ENCODE measurements around the gene IFI27. TPM values are rescaled to one million over a fixed set of nuclear protein-coding genes. Genes with fewer than 3 reads are reported as not detected.
A peak's percentile ranks its signal among the peaks of the same experiment; 100 is the strongest.

IFI27 gene
- total RNA-seq, 1 donor from 2014 or later, result 209 TPM

DNA sequence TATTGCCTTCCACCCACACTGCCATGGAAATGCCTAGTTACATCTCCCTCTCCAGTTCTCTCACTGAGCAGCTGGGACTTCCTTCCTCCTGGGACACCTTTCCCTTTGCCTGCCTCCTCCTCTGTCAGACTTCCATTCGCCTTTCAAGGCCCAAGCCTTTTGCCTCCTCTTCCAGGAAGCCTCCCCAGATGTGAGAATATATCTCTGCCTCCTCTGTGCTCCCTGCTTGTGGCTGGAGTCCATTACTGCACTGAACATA, 15.8 kb downstream of the IFI27 start:
- H3K36me3 ChIP-seq, result no peaks in the 10 kb centered on the region
- no peak overlapping the region for H3K4me3 ChIP-seq
- TF ChIP-seq, protein P1, sequence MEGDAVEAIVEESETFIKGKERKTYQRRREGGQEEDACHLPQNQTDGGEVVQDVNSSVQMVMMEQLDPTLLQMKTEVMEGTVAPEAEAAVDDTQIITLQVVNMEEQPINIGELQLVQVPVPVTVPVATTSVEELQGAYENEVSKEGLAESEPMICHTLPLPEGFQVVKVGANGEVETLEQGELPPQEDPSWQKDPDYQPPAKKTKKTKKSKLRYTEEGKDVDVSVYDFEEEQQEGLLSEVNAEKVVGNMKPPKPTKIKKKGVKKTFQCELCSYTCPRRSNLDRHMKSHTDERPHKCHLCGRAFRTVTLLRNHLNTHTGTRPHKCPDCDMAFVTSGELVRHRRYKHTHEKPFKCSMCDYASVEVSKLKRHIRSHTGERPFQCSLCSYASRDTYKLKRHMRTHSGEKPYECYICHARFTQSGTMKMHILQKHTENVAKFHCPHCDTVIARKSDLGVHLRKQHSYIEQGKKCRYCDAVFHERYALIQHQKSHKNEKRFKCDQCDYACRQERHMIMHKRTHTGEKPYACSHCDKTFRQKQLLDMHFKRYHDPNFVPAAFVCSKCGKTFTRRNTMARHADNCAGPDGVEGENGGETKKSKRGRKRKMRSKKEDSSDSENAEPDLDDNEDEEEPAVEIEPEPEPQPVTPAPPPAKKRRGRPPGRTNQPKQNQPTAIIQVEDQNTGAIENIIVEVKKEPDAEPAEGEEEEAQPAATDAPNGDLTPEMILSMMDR (IDR thresholded peaks at IDR 0.05), result no peak
- no peak overlapping the region for H3K27ac ChIP-seq
- no peaks in the 10 kb centered on the region for H3K27me3 ChIP-seq
- DNase-seq (ENCODE audit: low spot score in 2 of 2), result peak in 1 of 2 donors; percentile 5
- H3K4me1 ChIP-seq, result peaks cover 0 to 5% of the 10 kb centered on the region in 2 donors
- no peaks in the 10 kb centered on the region for H3K9me3 ChIP-seq
- intact Hi-C loops (cut with DNase I), result no loop called here

DNA sequence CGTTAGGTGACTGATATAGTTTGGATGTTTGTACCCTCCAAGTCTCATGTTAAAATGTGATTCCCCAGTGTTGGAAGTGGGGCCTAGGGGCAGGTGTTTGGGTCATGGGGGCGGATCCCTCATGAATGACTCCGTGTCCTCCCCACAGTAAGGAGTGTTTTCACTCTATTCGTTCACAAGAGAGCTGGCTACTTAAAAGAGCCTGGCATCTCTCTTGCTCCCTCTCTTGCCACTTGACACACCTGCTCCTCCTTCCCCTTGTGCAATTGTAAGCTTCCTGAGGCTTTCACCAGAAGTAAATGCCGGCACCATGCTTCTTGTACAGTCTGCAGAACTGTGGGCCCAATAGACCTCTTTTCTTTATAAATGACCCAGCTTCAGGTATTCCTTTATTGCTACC, 16.3 kb downstream of the IFI27 start:
- no peaks in the 10 kb centered on the region for H3K36me3 ChIP-seq
- no peak overlapping the region for H3K4me3 ChIP-seq
- intact Hi-C loops (cut with DNase I), result no loop called here
- no peaks in the 10 kb centered on the region for H3K27me3 ChIP-seq
- TF ChIP-seq, protein P1 (IDR thresholded peaks at IDR 0.05), result no peak
- peaks cover 0 to 5% of the 10 kb centered on the region in 2 donors for H3K4me1 ChIP-seq
- no peak overlapping the region for H3K27ac ChIP-seq
- no peak for DNase-seq (ENCODE audit: low spot score in 2 of 2)
- H3K9me3 ChIP-seq, result no peaks in the 10 kb centered on the region

DNA sequence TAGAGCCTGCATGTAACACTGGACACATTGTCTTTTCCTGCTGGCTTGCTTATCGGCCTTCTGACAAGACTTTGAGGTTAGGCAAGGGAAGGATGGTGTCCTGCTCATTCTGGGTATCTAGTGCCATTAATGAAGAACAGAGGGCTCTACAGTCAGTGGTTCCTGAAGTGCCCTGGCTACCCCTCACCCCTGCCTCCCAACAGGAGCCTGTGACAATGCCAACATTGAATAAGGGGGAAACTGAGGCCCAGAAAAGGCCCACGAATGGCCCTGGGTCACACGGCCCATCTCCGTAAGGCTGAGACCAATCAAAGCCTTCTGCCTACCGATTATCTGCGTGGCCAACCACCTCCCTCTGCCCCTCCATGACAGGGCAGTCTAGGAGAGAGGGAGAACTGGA, 16.8 kb downstream of the IFI27 start:
- H3K4me3 ChIP-seq, result no peak overlapping the region
- intact Hi-C loops (cut with DNase I), result no loop called here
- TF ChIP-seq, protein P1 (IDR thresholded peaks at IDR 0.05), result no peak
- H3K36me3 ChIP-seq, result no peaks in the 10 kb centered on the region
- peak in 1 of 2 donors; percentile 51 for DNase-seq (ENCODE audit: low spot score in 2 of 2)
- H3K27me3 ChIP-seq, result no peaks in the 10 kb centered on the region
- peaks cover 0 to 5% of the 10 kb centered on the region in 2 donors for H3K4me1 ChIP-seq
- no peaks in the 10 kb centered on the region for H3K9me3 ChIP-seq
- no peak overlapping the region for H3K27ac ChIP-seq

DNA sequence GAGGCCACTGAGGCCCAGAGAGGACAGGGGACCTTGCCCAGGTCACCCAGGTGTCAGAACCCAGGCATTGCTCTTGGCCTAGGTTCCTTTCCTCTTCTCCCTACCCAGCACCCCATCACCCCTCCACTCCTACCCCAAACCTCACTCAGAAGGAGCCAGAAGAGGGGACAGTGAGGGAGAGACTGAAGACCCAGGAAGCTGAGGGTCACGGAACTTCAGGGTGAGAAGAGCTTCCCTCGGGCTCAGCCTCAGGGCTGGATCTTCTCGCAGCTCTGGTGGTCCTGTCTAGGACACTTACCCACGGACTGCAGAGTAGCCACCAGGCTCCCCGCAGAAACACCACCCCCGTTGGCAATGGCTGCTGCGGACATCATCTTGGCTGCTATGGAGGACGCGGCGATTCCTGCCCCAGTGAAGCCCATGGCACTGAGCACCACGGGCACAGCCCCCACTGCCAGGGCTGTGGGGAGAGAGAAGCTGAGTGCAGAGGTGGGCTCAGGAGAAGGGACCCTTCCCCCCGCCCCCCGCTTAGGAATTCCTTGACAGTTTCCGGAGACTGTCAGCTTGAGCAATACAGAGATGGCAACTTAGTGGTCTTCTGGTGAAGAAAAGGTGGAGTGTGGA, 17.8 kb downstream of the IFI27 start:
- Histone ChIP-seq H3K36me3 (no peaks in the 10 kb centered on the region), H3K27ac (peak overlapping the region; percentile 74 to 88), H3K4me1 (peaks cover 0 to 5% of the 10 kb centered on the region in 2 donors), H3K9me3 (no peaks in the 10 kb centered on the region), H3K4me3 (peak overlapping the region in 1 of 2 donors; percentile 67), H3K27me3 (no peaks in the 10 kb centered on the region)
- intact Hi-C loops (cut with DNase I), result loop anchor here (2.0 kb wide), 1 partner anchor 102 kb away; the partner anchor contains the start of gene OTUB2
- peak in 1 of 2 donors; percentile 52 for DNase-seq (ENCODE audit: low spot score in 2 of 2)
- TF ChIP-seq, protein P1 (IDR thresholded peaks at IDR 0.05), result no peak

DNA sequence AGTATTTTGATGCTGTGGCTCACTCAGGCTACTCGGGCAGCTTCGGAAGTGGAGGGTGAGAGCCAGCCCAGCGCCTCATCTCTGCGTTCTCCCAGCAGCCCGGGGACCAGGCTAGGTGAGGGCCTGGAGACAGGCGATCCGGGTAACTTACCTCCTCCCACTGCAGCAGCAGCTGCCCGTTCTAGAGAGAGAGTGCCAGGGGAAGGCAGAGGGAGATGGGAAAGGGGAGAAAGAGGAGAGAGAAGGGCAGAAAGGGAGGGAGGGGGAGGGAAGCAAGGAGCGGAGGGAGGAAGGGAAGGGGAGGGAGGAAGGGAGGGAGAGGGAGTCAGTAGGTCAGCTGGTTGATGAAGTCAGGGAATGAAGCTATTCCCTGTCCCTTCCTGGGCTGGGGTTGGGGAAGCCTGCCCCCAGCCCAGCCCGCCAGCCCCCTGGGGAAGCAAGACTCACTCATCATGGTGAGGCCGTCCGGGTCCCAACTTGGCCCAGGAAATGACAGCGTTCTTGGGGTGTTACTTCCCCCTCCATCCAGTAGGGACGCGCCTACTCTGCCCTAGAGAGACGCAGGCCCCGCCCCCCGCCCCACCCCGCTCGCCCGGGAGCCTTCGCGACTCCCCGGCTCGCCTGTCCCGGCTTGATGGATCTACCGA, 18.7 kb downstream of the IFI27 start, which contains the start of gene IFI27L2:
Gene IFI27L2 (minus strand): TSS at position 494 of the 647 bp plus-strand sequence. CDS start 40 bp downstream, at position 454.
- intact Hi-C loops (cut with DNase I), result loop anchor here (1.0 to 2.0 kb wide), 2 partner anchors 48 to 102 kb away; partner anchors contain the start of genes DDX24, IFI27L1 and OTUB2
- H3K27ac ChIP-seq, result peak within 1 kb of the TSS; percentile 74 to 88
- DNase-seq (ENCODE audit: low spot score in 2 of 2), result peak; percentile 57 to 87

More for the DNA sequence above, 18.7 kb downstream of the IFI27 start, which contains the start of gene IFI27L2:
- Histone ChIP-seq H3K9me3 (no peaks in the 10 kb centered on the region), H3K4me1 (peaks cover 0 to 5% of the 10 kb centered on the region in 2 donors), H3K4me3 (peak within 1 kb of the TSS; percentile 67 to 70), H3K27me3 (no peaks in the 10 kb centered on the region), H3K36me3 (no peaks in the 10 kb centered on the region)
- TF ChIP-seq, protein P1 (IDR thresholded peaks at IDR 0.05), result peak in 2 of 3 experiments; percentile 31 to 39
